ENCODE results near the gene GSDMA. TPM values are rescaled to one million over a fixed set of nuclear protein-coding genes. Genes with fewer than 3 reads are reported as not detected.

The GSDMA gene
- total and polyA plus RNA-seq, 9 of the 15 experiments (the other 6 are each of a cell fraction or from before 2014, with no cell fraction given), result 0.04 to 0.13 (median 0.07) TPM; not detected in 2

DNA sequence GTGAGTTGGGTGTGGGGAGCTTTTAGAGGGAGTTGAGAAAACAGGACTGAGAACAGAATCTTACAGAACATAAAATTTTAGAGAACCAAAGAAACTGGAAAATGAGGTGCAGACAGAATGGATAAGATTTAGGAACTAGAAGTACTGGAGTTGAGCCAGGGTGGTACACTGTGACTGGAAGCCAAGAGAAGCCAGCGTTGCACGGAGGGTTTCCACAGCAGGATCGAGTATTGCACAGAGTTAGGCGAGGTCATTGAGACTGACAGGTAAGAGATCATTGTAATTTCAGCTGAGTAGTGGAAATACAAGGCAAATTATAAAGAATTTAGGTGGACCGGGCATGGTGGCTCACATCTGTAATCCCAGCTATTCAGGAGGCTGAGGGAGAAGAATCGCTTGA, 6.6 kb downstream of the GSDMA start (continued):
- TF ChIP-seq, protein P1, sequence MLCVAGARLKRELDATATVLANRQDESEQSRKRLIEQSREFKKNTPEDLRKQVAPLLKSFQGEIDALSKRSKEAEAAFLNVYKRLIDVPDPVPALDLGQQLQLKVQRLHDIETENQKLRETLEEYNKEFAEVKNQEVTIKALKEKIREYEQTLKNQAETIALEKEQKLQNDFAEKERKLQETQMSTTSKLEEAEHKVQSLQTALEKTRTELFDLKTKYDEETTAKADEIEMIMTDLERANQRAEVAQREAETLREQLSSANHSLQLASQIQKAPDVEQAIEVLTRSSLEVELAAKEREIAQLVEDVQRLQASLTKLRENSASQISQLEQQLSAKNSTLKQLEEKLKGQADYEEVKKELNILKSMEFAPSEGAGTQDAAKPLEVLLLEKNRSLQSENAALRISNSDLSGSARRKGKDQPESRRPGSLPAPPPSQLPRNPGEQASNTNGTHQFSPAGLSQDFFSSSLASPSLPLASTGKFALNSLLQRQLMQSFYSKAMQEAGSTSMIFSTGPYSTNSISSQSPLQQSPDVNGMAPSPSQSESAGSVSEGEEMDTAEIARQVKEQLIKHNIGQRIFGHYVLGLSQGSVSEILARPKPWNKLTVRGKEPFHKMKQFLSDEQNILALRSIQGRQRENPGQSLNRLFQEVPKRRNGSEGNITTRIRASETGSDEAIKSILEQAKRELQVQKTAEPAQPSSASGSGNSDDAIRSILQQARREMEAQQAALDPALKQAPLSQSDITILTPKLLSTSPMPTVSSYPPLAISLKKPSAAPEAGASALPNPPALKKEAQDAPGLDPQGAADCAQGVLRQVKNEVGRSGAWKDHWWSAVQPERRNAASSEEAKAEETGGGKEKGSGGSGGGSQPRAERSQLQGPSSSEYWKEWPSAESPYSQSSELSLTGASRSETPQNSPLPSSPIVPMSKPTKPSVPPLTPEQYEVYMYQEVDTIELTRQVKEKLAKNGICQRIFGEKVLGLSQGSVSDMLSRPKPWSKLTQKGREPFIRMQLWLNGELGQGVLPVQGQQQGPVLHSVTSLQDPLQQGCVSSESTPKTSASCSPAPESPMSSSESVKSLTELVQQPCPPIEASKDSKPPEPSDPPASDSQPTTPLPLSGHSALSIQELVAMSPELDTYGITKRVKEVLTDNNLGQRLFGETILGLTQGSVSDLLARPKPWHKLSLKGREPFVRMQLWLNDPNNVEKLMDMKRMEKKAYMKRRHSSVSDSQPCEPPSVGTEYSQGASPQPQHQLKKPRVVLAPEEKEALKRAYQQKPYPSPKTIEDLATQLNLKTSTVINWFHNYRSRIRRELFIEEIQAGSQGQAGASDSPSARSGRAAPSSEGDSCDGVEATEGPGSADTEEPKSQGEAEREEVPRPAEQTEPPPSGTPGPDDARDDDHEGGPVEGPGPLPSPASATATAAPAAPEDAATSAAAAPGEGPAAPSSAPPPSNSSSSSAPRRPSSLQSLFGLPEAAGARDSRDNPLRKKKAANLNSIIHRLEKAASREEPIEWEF (CRISPR knock-in tag; IDR thresholded peaks at IDR 0.05), result no peak

DNA sequence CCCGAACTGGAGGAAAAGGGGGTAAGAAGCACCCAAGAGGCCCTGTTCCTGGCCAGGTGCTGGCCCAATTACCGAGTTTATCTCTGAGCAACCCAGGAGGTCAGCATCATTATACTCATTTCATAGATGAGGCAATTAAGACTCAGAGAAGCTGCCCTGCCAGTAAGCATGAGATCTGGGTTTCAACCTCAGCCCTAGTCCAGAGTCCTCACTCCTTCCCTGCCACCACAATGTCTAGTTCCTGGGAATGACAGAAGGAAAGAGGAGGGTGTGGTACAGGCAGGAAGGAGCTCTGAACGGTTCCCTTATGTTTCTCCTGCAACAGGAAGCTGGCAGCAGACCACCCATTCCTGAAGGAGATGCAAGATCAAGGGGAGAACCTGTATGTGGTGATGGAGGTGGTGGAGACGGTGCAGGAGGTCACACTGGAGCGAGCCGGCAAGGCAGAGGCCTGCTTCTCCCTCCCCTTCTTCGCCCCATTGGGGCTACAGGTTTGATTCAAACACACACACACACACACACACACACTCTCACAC, 7.4 kb downstream of the GSDMA start:
- ChIA-PET POLR2A (interaction anchor here (2.7 kb wide), 1 partner anchor 10 kb away, joined by 16 read pairs; the partner anchor contains the start of gene PSMD3), CTCF (ENCODE audit: low intra/inter-chr PET ratio) (no interaction called here)
- H3K9me3 ChIP-seq (replicated peaks; ENCODE audit: control insufficient read depth, insufficient read depth, low read depth, low read length), result no peaks in the 10 kb centered on the region
- WGBS (ENCODE audit: insufficient coverage, low coverage, missing lambda C conversion rate), result 30% methylated on average over 4 of the region's 7 CpGs
- no peaks in the 10 kb centered on the region for H3K79me2 ChIP-seq (ENCODE audit: control insufficient read depth, insufficient read depth, low read length)
- no TSS peak for BruUV-seq (replicated peaks)
- intact Hi-C loops (cut with micrococcal nuclease) (no loop called here), in situ Hi-C loops (cut with MboI) (no loop called here)
- H3K4me2 ChIP-seq (ENCODE audit: insufficient read depth, low read length), result no peak overlapping the region
- H3K4me1 ChIP-seq (replicated peaks in 1 of 2; ENCODE audit: control insufficient read depth in 2 of 2, insufficient read depth in 2 of 2, low read length in 2 of 2), result peaks cover 19 to 22% of the 10 kb centered on the region in 2 experiments
- H3K27ac ChIP-seq (ENCODE audit: extremely low read depth, low read depth, low read length), result no peak overlapping the region
- H3K36me3 ChIP-seq (ENCODE audit: control insufficient read depth, insufficient read depth, low read length), result no peaks in the 10 kb centered on the region
- no peak overlapping the region for H3K4me3 ChIP-seq
- no peaks in the 10 kb centered on the region for H3K9me1 ChIP-seq (ENCODE audit: control insufficient read depth, insufficient read depth, low read length)
- H3K9ac ChIP-seq (ENCODE audit: insufficient read depth in 1 of 2, low read depth in 2 of 2, low read length in 2 of 2), result peak overlapping the region in 1 of 2 experiments; percentile 18; a peak in 1 of 4 replicates
- H2AFZ ChIP-seq (ENCODE audit: low read depth, low read length), result no peak overlapping the region
- no peak for FAIRE-seq
- H4K20me1 ChIP-seq (replicated peaks; ENCODE audit: control insufficient read depth, insufficient read depth, low read length), result no peaks in the 10 kb centered on the region
- peaks cover 4 to 8% of the 10 kb centered on the region in 2 experiments; a peak in 2 of 5 replicates for H3K27me3 ChIP-seq (ENCODE audit: control insufficient read depth in 2 of 2, insufficient read depth in 2 of 2, low read length in 2 of 2)
- no peak for ATAC-seq
- DNase-seq (ENCODE audit: extremely low read depth in 1 of 4, low spot score in 3 of 4), result no peak
- TF ChIP-seq TAF15 (IDR thresholded peaks at IDR 0.05; ENCODE audit: low read depth, low read length), result no peak
- TF ChIP-seq ZNF644 (tag; IDR thresholded peaks at IDR 0.05; ENCODE audit: low read depth), result no peak
- TF ChIP-seq C11orf30 (IDR thresholded peaks at IDR 0.05; ENCODE audit: low read depth), result no peak
- no peak for TF ChIP-seq THRB (CRISPR knock-in tag; conservative IDR thresholded peaks at IDR 0.05)
- no peak for TF ChIP-seq DMBX1 (CRISPR knock-in tag; IDR thresholded peaks at IDR 0.05; ENCODE audit: borderline replicate concordance)
- TF ChIP-seq DLX4 (CRISPR knock-in tag; IDR thresholded peaks at IDR 0.05), result no peak

Data from K562 (cell line).